ENCODE results near the gene ALG5.

The ALG5 gene

GRCh38 chr13:36979361-36980050 lies 19.6 kb downstream of the ALG5 start:
- DNase-seq: no peak

GRCh38 chr13:36975172-36975571 lies 24.0 kb downstream of the ALG5 start:
- peak; percentile 44 for DNase-seq

DNA sequence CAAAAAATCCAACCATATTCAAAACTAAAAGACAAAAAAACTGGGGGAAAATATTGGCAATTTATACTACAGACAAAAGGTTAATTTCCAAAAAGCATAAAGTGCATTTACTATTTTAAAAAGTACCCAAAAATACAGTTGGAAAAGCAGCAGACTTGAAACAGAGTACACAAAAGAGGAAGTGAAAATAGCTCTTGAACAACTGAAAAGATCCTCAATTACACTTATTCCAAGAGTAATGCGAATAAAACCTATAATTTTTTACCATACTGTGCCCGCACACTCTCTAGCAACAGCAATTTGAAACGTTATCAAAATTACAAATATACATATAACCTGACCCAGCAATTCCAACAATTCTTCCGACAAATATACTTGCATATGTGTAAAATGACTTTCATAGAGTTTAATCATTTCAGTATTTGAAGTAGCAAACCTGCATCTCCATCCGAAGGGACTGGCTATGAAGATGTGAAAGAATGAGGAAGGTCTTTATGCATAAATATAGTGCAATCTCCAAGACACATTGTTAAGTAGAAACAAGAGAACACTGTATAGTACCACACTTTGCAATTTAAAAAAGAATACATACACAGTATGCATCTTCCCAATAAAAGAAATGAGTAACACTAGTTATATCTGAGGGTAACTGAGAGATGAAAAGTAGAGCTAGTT lies 25.4 kb downstream of the ALG5 start:
- peak; percentile 25 for DNase-seq

DNA sequence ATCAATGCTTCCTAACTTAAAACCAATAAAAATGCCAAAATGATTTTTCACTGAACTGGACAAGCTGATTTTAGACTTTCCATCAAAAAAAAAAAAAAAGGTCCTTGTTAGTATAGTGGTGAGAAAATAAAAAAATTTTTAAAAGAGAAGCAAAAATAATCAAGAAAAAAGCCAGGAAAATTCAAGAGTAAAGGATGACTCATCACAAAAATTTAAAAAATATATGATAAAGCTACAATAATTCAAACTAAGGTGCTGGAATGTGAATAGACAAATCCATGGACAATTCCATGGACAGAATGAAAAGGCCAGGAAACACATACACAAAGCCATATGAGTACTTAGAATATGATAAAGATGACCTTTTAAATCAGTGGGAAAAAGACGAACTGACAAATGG lies 26.1 kb downstream of the ALG5 start:
- DNase-seq: no peak

DNA sequence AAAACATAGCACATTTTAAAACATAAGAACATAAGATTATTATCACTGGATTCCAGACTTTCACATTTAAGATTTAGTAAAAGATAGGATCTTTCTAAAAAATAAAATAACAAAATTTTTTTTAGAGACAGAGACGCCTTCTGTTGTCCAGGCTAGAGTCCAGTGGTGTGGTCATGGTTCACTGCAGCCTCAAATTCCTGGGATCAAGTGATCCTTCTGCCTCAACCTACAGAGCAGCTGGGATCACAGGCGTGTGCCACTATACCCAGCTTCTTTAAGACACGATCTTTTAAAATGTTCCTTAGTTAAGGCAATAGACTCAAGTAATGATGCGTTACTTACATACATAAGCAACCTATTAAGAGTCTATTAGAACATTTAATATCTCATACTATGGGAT lies 32.7 kb downstream of the ALG5 start:
- DNase-seq: no peak

- no peak for DNase-seq
Measured at GRCh38 chr13:36965767-36966166, 33.4 kb downstream of the ALG5 start.

GRCh38 chr13:36959456-36960116 lies 39.6 kb downstream of the ALG5 start:
- no peak for DNase-seq

DNA sequence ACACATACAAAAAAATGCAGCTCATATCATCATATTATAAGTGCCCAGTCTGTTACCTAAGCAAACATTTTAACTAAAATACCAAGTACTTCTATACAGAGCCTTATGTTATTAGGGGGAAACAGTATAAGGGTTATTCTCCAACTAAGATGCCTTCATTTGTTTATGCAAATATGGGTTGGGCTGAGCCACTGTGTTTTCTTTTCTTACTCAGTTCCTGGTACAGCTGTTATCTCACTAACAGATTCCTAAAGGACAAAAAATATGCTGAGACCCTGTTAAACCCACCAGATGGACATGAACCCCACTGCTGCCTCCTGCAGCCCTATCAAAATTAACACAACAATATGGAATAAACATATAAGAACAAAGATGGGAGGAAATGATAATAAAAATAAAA lies 44.6 kb downstream of the ALG5 start:
- DNase-seq: no peak

DNA sequence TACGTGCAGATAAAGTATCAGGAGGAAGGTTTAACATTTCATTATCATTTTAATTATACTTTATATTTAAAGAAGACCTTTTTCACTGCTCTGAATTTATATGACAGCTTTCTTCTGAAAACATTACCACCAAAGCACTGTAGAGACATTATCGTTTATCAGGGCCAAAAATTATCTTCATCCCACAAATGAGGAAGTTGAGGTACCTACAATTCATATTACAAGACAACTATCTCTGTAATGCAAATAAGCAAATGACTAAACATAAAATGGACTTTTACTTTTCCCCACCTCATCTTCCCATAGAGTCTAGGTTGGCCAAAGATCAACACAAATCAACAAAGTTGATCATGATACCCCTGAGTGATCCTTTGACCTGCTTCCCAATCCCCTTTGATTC lies 48.2 kb downstream of the ALG5 start:
- peak; percentile 49 for DNase-seq

- no peak for DNase-seq
Measured at GRCh38 chr13:36950330-36950729, 48.8 kb downstream of the ALG5 start.

- DNase-seq: no peak
Measured at GRCh38 chr13:36945078-36945477, 54.1 kb downstream of the ALG5 start.

- DNase-seq: no peak
Measured at GRCh38 chr13:36925603-36926002, 73.5 kb downstream of the ALG5 start.

GRCh38 chr13:36924001-36924400 lies 75.1 kb downstream of the ALG5 start:
- DNase-seq: no peak

DNA sequence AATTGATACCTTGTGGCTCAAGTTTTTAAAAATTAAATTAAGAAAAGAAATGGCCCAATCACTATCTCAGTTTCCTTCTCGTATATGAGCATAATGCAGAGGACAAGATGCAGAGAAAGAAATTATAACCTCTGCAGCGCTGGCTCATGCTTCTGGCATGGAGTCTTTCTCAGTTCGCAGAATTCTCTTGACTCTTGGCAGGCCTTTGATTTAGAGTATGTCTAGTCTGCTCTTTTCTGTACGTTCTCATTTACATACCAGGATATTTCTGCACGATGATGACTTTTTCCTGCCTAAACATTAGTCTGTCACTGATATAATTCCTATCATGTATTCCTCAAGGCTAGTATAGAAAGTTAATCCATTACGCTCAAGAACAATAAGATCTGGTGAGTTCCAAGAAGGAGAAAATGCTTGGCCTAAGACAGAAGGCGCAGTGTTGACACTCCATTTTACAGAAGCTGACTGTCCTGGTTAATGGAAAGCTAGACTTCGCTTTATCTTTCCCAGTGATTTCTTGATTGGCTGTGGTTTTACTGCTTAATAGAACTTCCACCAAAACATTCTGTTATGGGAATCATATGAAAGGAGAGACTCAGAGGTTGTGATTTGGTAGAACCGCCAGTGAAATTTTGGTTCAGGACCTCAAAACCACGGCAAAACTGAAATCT lies 77.4 kb downstream of the ALG5 start:
- no peak for DNase-seq

GRCh38 chr13:36920616-36921185 lies 78.4 kb downstream of the ALG5 start:
- no peak for DNase-seq

- peak; percentile 68 for DNase-seq
Measured at GRCh38 chr13:36919833-36920615, 79.1 kb downstream of the ALG5 start, which contains the start of gene SMAD9. TSS of gene SMAD9 (minus strand) at chr13:36920238. CDS start at chr13:36879689, 40,549 bp downstream.

DNA sequence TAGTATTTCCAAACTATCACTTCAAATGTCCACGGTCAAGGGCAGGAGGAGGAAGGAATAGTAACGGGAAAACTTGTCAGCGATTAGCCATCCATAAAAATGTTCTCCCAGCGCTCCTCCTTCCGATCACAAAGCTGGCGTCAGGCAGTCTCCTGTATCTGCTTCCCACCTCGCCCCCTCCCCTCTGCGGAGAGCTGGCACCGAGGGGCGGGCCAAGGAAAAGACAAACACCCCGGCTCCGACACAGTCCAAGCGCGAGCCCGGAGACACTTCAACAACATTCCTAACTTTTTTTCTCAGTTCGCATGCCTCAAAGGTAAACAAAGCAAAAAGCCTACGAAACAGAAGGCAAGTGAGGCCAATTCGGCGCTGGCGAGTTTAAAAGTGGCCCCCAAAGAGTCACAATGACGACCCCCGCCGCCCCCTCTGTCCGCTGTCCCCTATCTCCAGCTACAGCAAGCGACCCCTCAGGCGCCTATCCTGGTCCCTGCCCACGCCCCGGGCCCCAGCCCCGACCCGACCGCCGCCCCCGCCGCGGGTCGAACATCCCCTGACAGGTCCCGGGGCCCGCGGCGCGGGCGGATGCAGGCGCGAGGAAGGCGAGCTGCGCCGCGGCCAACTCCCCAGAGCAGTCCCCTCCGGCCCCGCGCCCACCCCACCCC lies 79.8 kb downstream of the ALG5 start:
- no peak for DNase-seq

DNA sequence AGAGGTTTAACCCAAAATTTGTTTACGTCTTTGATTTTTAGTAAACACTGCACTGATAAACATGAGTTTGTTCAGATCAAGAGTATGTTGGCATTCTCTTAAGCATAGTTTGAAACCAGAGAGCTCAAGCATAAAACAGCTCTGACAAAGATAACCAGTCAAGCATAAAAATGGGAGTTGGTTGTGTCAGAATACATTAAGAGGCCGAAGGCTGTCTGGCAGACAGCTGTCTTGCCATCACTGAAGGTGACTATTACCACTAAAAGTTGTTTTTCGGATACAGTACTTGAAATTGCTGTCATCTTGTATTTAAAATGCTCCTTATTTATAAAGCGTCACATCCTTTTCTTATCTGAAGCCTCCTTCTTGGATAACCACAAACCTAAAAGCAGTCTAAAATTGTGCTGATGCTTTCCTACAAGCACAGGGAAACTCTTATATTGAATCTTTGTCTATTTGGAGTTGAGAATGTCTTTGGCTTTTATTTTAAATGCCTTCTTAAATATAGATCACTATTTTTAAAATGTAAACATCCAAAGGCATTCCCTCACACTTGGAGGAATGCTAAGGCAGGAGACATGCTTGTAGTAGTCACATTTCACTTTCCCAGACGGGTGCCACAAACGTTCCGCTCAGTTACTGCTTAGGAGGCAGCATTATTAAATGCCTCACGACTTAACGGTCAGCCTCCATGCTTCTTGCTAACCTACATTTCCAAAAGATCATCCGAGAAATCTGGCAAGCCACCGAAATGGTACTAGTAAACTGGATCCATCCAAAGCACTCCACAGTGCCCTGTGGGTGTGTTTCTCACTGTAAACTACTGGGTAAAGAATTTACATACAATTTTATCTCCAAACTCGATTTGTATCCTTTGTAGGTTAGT lies 80.7 kb downstream of the ALG5 start:
- peak; percentile 41 for DNase-seq

DNA sequence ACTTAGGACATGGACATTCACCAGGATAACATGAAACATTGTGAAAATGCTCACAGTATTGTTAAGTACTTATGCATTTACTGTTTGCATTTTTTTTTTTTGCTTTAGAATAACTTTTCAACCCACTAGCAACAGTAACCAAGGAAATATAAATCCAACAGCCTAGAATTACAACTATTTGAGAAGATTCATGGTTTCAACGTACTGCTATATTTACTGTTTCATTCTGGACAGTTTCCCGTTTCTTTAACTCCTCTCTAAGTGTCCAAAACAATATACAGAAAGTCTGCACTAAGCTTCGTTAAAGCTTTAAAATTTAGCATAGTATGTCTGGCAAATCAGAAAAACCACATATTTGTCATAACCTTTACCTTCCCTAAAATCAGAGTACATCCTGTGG lies 81.8 kb downstream of the ALG5 start:
- DNase-seq: no peak

- no peak for DNase-seq
Measured at GRCh38 chr13:36915896-36916640, 83.1 kb downstream of the ALG5 start.

All from OCI-M1 (cell line).